ENCODE measurements around the gene PAX5.

PAX5 gene

DNA sequence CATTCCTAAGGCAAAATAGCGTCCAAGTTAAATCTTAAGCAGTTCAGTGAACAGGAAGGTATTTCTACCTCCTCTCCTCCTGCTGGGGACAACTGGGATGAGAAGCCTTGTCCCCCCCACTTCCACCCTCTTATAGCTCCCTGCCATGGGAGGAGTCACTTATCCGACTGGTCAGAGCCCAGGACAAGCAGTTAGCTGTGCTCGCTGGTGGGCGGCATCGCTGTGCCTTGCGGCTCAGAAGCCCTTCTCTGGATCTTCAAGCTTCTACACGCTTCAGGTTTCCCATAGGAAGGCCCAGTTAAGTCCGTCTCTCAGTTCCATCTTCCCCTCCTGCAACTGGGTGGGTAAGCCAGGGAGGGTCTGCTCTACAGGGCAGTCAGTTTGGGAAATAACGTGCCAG lies 77.2 kb downstream of the PAX5 start:
- no peak for DNase-seq

DNA sequence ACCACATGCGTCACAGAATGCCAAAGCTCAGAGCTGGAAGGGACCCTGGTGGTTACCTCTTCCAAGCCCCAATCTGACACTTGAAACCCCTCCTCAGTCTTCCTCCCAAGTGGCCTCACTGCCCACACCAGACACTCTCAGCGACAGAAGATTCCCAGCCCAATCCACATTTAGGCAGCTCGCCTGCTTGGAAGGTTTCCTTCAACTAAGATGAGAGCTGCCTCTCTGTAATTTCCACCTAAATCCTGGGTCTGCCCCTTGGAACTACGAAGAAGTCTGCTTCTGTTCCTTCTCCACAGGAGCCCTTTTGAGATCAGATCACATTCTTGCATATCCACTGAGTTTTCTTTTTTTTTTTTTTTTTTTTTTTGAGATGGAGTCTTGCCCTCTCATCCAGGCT lies 83.7 kb downstream of the PAX5 start:
- no peak for DNase-seq

DNA sequence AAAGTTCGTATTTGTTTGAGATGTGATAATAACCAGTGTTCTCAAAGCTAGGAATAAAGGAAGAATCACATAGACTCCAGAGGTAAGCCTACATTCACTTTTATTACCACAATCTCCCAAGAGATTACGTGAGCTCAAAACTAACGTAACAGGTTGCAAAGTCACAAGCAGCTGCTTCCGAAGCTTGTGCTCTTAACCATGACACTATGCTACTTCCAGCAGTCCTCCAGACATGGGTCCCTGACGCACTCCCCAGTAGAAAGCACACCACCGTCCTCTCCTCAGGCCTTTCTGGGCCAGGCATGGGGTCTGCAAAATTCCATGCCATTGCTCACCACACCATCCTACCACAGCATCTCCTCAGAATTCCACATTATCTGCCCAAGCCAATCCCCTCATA lies 84.6 kb downstream of the PAX5 start:
- no peak for DNase-seq

DNA sequence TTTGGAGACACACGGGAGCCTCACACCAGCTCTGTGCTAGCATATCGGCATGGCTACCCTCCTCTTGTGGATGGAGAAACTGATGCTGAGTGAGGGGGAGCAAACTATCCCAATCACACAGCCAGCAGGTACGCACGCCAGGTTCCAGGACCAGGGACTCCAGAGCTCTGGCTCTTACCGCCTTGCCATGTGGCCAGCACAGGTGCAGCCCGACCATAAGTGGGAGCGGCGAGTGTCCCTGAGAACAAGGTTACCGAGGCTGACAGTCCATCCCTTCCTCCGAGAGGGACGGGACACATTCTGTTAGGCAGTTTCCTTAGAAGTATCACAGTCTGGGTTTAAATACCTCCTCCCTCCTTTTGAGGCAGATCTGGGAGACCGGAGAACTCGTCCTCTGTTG lies 86.0 kb downstream of the PAX5 start:
- DNase-seq = no peak

DNA sequence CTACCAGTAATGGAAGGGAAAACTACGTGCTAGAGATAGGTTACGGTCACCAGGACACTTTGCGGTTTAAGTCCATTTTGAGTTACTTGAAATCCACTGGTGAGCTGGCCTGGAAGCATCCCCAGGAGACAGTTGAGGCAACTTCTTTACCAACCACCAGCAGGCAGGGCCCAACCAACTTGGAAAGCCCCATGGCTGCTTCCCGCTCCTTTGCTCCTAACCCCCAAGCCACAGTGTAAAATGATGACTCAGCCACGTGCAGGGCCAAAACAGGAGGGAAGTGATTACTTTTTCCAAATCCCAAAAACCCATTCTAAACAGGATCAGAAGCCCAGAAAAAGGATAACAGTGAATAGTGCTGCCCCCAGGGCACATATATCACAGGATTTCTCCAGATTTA lies 87.4 kb downstream of the PAX5 start:
- no peak for DNase-seq

DNA sequence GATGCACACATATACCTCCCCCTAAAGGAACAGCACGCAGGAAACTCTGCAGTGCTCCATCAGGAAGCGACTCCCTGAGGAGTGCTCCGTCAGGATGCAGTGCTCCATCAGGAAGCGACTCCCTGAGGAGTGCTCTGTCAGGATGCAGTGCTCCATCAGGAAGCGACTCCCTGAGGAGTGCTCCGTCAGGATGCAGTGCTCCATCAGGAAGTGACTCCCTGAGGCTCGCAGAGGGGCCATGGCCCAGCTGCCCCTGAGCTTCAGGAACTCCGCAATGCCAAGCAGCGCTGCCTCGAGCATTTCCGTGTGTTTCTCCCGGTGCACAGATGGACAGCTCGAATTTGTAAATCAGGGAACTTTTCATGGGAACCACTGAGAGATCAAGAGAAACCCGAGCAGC lies 88.1 kb downstream of the PAX5 start:
- no peak for DNase-seq

DNA sequence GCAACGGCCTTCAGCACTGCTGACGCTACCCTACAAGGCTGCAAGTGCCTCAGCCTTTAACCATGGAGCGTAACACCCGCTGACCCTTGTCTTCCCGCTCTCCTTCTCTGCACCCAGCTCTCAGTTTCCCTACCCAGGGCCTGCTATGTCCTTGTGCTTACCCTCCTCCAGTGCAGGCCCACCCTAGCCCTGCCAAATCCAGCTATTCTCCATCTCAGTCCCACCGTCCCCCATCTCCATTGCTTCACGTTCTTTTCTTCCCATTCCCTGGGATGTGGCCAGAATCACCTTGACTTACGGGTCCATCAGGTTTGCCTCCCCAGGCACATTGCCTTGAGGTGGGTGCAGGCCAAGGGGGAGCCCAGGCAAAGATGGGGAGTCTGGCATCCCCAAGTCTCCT lies 91.2 kb downstream of the PAX5 start:
- no peak for DNase-seq

DNA sequence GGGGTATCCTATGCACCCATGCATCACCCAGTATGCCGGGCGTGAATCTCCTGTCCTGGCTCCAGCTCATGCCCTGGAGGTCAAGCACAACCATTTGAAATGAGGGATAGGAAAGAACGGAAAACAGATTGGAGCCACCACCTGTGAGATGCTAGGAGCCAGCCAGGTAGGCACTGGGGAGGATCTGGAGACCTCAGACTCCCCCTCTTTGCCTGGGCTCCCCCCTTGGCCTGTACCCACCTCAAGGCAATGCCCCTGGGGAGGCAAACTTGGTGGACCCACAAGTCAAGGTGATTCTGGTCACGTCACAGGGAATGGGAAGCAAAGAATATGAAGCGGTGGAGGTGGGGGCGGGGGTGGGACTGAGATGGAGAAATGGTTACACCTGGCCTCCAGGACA lies 92.6 kb downstream of the PAX5 start:
- DNase-seq = no peak

DNA sequence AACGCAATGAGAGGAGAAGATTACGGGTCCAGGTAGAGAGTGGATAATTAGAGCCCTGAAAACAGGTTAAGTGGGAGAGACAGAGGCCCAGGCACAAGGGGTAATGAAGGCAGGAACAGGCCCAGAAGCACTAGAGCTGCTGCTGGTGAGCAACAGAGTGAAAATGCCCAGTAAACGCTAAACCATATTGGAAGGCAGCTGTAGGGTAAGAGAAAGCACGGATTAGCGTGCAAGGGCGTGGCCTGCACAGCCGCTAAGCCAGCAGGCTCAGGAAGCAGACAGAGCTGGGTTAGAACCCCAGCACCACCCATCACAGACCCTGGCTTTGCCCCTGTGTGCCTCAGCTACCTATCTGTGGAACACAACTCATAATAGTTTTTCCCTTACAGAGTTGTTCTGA lies 93.2 kb downstream of the PAX5 start:
- DNase-seq = no peak

DNA sequence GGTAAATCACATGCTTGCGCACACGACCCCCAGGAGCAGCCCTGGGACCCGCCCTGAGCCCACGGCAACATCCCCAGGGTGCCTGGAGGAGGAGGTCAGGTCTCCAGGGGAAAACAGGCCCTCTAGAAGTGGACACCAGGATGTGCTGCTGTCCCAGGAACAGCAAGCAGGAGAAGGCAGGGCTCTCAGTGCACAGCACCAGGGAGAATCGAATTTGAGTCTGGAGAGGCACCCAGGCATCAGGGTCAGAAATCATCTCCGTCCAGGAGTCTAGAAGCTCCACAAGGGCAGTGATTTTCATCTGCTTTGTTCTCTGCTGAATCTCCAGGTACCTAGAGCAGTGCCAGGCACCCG lies 93.6 kb downstream of the PAX5 start:
- DNase-seq = no peak

DNA sequence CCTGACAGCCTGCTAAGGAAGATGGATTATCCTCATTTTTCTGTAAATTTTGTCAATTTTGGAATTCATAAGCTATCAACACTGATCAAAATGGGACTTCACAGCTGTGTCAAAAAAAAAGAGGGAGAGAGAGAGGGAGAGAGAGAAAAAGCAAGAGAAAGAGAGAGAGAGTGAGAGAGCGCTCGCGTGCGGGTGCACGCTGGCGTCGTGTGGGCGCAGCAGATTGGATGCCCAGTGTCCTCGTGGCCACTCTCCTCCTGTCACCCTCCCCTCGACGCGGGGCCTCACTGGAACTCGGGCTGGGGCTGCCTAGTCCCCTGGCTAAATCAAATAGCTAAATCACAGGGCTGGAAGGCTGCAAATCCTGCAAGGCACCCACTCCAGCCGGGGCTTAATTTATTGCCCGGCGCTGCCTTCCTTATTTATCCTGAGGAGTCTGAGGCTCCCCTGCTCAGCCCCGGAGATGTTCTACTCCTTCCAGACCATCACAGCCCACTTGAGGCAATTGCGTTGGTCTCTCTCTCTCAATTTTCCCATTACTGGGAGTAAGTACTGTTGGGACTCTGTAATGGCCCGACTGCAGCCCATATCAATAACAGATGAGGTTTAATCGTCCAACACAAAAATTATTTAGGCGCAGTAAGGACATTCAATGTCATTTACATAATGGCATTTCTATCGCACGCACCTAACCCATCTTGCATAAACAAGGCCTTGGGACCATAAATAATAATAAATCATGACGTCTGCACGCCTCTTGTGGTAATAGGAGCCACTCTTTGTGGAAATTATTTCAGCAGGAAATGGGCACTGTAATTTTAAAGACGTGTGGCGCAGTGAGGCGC lies 94.2 kb downstream of the PAX5 start:
- no peak for DNase-seq

DNA sequence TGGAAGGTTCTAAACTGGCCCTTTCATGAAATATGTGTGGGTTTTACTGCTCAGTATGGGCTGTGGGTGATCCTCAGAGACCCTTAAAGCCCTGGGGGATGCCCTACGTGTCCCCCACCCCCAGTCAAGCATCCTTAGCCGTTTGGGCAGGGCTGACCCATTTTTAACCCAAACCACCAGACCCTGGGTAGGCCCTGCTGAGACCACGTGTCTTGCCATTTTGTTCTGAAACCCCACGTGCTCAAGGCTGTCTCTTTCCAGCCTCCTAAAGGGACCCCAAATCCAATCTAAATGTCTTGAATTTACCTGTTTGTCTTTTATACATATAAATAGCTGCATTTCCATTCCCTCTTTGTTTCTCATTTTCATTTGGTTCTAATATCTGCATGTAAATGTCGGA lies 94.9 kb downstream of the PAX5 start:
- DNase-seq = no peak

DNA sequence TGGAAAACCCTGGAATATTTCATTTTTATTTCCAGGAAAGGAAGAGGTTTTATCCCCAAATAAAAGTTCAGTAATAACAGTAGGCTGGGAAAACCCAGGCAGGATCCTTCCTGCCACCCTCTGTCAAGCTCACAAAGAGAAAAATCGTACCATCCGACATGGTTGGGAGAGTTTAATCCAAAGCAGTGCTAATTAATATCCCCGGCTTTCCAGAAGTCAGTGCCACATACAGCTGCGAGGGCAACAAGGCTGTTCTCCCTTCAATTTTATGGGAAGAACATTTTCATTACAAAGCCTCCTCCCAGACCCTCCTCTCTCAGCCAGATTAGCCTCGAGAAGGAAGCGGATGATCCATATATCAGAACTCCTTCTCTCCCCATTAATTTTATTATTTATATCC lies 95.5 kb downstream of the PAX5 start:
- DNase-seq = no peak

DNA sequence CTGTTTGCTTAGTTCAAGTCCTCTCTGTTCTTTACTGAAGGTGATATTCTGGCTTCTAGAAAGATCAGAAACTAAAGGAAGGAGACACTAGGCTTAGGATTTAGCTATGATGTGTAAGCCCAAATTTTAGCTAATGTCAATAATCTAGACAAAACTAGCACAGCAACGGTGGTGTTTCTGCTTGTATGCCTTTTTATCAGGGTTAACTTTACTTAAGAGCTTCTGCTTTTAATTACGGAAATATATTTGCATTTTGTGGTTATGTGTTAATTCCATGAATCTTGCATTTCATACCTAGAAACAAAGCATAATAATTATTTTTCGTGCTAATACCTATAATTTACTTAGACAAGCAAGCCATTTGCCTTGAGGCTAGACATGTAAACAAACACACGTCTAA lies 96.1 kb downstream of the PAX5 start:
- no peak for DNase-seq

DNA sequence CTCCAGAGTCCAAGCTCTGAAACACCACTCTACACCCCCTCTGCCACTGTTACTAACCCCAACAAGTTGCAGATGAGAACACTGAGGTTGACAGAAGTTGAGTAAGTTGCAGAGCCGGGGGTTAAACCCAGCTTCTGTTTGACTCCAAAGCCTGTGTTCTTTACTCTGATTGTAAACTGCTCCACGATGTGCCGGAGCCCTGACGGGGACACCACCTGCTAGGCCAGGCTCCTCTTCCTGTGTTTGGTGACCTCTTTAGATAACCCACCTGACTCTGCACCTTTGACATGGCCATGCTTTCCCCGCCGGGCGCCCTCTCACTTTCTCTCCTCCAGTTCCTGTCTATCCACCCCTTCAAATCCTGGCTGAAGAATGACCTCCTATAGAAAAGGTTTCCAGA lies 96.7 kb downstream of the PAX5 start:
- DNase-seq = no peak

DNA sequence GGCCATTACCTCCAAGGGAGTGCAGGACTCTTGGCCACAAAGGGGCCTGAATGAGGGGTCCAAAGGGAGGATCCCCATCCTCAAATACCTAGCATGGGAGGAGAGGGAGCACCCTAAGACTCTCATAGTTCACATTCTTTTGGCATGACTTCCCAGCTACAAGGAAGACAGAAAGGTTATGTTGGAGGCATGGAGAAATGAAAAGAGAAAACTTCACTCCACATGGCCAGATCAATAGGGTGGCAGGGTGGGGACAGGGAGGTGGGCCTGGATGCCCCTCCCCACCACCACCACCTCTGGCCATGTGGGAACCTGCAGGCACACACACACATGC lies 97.6 kb downstream of the PAX5 start:
- DNase-seq = no peak

DNA sequence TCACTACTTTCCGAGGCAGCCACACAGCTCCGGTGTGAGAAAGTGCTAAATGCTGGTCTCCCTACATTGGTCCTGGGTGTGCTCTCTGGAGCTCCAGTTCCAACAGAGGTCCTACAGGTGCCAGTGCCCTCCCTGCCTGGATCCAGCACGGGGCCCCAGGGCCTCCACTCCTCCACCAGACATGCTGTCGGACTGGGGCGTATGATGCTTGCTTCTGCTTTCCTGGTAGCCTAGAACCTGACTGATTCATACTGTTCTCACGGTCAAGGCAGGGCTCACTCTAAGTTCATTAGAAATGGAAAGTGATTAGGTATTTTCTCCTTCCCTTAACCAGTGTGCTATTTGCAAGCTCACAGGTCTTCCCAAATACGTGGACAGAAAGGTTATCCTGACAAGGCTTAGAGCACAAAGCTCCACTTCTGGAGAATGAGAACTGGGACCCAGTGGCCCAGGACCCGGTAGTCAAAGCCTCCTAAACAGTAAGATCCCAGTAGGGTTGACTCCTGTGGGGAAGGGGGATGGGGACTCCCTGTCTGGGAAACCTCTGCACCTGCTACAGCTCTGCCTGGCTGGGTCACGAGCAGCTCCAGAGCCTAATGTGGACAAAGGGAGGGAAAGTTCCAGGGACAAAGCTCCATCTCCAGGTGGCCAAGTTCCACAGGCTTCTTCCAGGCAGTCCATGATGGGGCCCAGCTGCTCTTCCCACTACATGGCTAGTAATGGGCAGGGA lies 98.1 kb downstream of the PAX5 start:
- DNase-seq = no peak

DNA sequence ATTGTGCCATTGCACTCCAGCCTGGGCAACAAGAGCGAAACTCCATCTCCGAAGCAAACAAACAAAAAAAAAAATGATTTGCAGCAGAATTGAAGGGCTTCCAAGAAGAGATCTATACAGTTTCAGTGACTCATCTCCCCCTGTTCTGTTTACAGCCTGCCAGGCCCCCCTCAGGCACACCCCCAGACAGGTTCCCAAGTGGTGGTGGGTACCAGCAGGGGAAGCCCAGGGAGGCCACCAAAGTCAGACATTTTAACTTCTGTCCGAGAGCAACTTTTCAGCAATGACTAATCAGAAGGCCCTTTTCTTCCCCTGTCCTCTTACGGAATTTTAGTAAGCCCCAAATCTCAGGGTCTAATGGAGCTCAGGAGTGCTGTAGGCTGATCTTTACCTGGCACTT lies 98.7 kb downstream of the PAX5 start:
- no peak for DNase-seq

DNA sequence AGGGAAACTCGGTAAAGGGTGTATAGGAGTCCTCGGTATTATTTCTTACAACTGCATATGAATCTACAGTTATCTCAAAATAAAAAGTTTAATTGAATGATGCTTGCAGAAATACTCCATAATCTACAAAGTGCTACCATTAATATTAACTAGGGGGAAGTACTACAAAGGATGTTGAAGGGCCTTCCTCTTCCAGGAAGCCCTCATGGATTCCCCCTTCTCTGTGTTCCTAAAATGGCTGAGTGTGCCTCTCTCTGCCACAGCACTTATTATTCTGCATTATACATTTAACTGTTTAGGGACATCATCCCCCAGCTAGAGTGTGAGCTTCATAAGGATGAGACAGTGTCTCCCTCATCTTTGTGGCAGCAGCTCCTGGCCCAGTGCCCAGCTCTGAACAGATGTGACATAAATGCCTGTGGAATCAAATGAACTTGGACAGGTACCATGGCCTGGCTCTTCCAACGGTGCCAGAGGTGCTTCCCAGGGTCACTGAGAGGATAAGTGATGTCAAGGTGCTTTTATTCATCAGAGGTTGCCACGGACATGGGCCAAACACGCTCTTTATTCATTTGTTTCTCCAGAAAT lies 99.5 kb downstream of the PAX5 start:
- DNase-seq = no peak

DNA sequence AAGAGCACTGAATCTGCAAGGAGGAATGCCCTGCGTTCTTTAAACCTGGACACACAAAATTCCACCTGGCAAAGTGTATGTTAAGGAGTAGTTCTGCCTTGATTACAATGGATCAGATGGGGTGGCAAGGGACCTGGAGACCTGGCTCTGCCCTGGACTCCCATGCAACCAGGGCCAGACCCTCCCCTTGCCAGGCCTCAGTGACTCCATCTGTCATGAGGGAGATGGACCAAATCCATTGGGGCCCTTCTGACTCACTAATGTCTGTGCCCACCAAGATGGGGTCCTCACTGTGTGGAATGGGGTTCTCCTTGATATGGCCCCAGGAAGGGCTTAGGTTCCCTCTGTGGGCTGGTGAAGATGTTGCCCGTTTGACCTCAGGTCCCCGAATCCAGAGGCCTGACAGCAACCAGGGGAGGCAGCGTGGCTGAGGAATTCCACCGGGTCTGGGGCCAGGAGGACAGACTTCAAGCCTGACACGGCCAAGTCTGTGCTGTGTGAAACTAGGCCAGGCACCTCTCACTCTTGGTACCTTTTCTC lies 100.3 kb downstream of the PAX5 start:
- no peak for DNase-seq

DNA sequence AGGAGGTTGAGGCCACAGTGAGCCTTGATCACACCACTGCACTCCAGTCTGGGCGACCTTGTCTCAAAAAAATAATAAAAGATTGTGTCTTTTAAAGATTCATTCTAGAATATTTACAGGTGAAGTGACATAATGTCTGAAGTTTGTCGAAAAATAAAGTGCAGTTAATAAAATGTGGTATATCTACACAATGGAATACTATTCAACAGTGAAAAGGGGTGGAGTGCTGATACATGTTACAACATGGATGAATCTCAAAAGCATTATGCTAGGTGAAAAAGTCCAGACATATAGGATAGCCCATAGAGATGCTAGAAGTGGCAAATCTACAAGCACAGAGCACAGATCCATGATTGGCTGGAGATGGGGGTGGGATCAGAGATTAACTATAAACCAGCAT lies 101.9 kb downstream of the PAX5 start:
- no peak for DNase-seq

DNA sequence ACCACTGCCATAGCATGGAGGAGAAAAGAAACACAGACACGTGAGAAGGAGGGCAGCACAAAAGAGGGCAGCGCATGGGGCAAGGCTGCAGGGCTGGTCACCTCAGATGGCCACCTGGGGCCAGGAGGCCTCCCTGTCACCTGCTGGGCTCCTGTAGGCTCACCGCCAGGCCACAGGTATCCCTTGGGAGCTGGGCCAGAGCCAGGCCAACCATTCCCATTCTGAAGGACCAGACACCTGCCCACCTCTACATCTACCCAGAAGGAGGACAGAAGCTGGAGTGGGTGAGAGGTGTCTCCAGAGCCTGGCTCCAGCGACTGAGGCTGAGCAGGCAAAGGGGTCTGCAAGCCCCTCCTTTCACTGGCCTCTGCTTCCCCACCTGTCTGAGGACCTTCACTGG lies 103.1 kb downstream of the PAX5 start:
- DNase-seq = no peak

DNA sequence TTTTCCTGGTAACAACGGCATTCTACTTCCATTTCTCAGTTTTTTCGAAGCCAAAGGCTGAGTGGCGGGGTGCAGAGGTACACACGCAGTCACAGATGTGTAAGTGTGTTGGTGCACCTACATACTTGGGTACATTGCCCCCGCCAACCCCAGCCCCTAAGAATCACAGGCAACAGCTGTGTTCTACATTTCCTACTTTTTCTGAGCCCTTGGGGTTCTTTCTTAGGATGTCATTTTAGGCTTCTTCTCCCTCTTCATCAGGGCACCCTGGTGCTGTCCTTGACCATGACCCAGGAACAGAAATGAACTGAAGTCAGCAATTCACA lies 104.8 kb downstream of the PAX5 start:
- no peak for DNase-seq

DNA sequence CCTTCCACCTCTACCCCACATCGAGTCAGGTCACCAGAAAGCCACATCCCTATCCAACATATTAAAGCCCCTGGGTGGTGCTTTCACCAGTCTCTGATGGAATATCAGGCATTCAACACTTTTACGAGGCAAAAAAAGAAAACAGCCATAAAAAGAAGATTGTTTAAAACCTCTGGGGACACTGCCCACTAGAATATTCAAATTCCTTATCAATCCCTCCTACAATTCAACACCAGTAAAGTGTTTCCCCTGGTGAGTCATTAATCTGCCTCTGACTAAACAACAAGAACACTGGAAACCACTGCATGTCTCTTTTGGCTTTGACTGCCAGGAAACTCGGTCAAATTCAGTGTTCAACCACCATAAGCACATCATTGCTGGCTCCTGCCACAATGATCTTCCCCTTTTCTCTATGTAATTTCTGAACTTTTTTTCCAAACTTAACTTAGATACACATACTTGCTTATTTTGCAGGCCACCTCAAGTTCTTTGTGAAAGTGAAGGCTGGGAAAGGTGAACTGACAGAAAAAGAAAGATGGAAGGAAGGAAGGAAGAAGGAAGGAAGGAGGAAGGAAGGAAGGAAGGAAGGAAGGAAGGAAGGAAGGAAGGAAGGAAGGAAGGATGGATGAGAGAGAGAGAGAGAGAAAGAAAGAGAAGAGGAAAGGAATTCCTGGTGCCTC lies 105.3 kb downstream of the PAX5 start:
- no peak for DNase-seq

Data from effector CD4-positive, alpha-beta T cell (primary cell).